HTR-8/SVneo (cell line): ENCODE results near the gene CIAPIN1.
"Not testable (repeated sequence)": the region's sequence is repeated elsewhere in the genome, so short reads cannot be mapped to it uniquely, and the experiment has no call there.

Source experiments
- DNase-seq: peaks from one replicate; pipeline ENCODE4 v3.0.0; 2011; ENCODE audit warnings: low spot score, mixed read lengths; ENCODE audit not compliant: insufficient read length
- FAIRE-seq: peaks from 2 replicates; lab custom pipeline; 2011; peaks lifted over from hg19 to GRCh38; lab: Jason Lieb, UNC

CIAPIN1 gene

GRCh38 chr16:57446531-57447185, 527 bp downstream of the CIAPIN1 start:
- no peak for FAIRE-seq
- peak; percentile 21 for DNase-seq

- FAIRE-seq (no peak), DNase-seq (no peak)
These were observed 1.7 kb downstream of the CIAPIN1 start for GRCh38 chr16:57445510-57445909.

GRCh38 chr16:57444711-57445110, 2.5 kb downstream of the CIAPIN1 start:
- FAIRE-seq (no peak), DNase-seq (no peak)

GRCh38 chr16:57440551-57440950, 6.6 kb downstream of the CIAPIN1 start:
- DNase-seq, FAIRE-seq: not testable (repeated sequence)

- DNase-seq, FAIRE-seq: not testable (repeated sequence)
These were observed 7.2 kb downstream of the CIAPIN1 start for GRCh38 chr16:57439947-57440346.

GRCh38 chr16:57435838-57436237, 11.3 kb downstream of the CIAPIN1 start:
- DNase-seq = no peak
- FAIRE-seq = no peak

- FAIRE-seq (no peak), DNase-seq (no peak)
These were observed 13.2 kb downstream of the CIAPIN1 start for GRCh38 chr16:57434003-57434402.

GRCh38 chr16:57432989-57433388, 14.2 kb downstream of the CIAPIN1 start:
- DNase-seq (no peak), FAIRE-seq (no peak)

GRCh38 chr16:57432505-57432904, 14.7 kb downstream of the CIAPIN1 start:
- FAIRE-seq (no peak), DNase-seq (no peak)

- DNase-seq (no peak), FAIRE-seq (no peak)
These were observed 16.2 kb downstream of the CIAPIN1 start for GRCh38 chr16:57430955-57431354.

GRCh38 chr16:57427824-57428223, 19.4 kb downstream of the CIAPIN1 start:
- FAIRE-seq = no peak
- no peak for DNase-seq

GRCh38 chr16:57427307-57427706, 19.9 kb downstream of the CIAPIN1 start:
- no peak for FAIRE-seq
- no peak for DNase-seq

- DNase-seq = no peak
- no peak for FAIRE-seq
These were observed 20.8 kb downstream of the CIAPIN1 start for GRCh38 chr16:57426356-57426755.

- no peak for FAIRE-seq
These were observed 22.6 kb downstream of the CIAPIN1 start for GRCh38 chr16:57424583-57424982.

GRCh38 chr16:57423152-57423551, 24.0 kb downstream of the CIAPIN1 start:
- FAIRE-seq (no peak), DNase-seq (no peak)

More at GRCh38 chr16:57424583-57424982, 22.6 kb downstream of the CIAPIN1 start:
- DNase-seq = no peak

GRCh38 chr16:57422026-57422944, 24.9 kb downstream of the CIAPIN1 start:
- DNase-seq (no peak), FAIRE-seq (no peak)

GRCh38 chr16:57419506-57419905, 27.7 kb downstream of the CIAPIN1 start:
- no peak for DNase-seq
- FAIRE-seq = no peak

- DNase-seq (no peak), FAIRE-seq (no peak)
These were observed 31.1 kb downstream of the CIAPIN1 start for GRCh38 chr16:57416084-57416483.

- DNase-seq = no peak
- FAIRE-seq = no peak
These were observed 33.5 kb downstream of the CIAPIN1 start for GRCh38 chr16:57413733-57414132.

- DNase-seq = no peak
- FAIRE-seq = no peak
These were observed 33.9 kb downstream of the CIAPIN1 start for GRCh38 chr16:57413301-57413730.

- no peak for DNase-seq
- FAIRE-seq = no peak
These were observed 34.6 kb downstream of the CIAPIN1 start for GRCh38 chr16:57412584-57412983.
